Measurements from ENCODE around the gene HYAL4. TPM values are rescaled to one million over a fixed set of nuclear protein-coding genes. Genes with fewer than 3 reads are reported as not detected.
"Not testable (repeated sequence)": the region's sequence is repeated elsewhere in the genome, so short reads cannot be mapped to it uniquely, and the experiment has no call there.

Gene HYAL4
- total RNA-seq, 1 donor from 2014 or later, result 0.18 TPM

GRCh38 chr7:123888192-123888591 is 43.2 kb downstream of the HYAL4 start:
- DNase-seq (ENCODE audit: extremely low read depth, low read depth, low spot score), result no peak

- DNase-seq (ENCODE audit: extremely low read depth, low read depth, low spot score), result not testable (repeated sequence)
These were observed 49.8 kb downstream of the HYAL4 start for GRCh38 chr7:123894753-123895152.

DNA sequence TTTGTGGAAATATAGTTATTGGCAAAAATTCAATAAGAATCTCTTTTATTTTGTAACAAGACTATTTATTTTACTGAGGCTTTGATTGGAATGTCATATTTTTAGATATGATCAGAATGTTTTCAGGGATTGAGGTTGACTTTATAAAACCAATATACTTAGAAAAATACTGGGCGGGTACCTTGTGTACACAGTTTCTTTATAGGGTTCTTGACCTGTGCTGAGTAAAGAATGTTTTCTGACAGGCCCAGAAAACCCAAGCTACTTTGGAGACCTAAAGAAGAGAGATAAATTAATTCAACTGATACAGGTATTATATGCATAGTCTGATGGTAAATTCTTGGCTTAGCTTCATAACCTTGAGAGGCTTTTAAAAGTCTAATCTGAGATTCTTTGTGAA is 56.1 kb downstream of the HYAL4 start:
- DNase-seq (ENCODE audit: extremely low read depth, low read depth, low spot score), result no peak

- DNase-seq (ENCODE audit: extremely low read depth, low read depth, low spot score), result no peak
These were observed 60.7 kb downstream of the HYAL4 start for GRCh38 chr7:123905714-123906113.

DNA sequence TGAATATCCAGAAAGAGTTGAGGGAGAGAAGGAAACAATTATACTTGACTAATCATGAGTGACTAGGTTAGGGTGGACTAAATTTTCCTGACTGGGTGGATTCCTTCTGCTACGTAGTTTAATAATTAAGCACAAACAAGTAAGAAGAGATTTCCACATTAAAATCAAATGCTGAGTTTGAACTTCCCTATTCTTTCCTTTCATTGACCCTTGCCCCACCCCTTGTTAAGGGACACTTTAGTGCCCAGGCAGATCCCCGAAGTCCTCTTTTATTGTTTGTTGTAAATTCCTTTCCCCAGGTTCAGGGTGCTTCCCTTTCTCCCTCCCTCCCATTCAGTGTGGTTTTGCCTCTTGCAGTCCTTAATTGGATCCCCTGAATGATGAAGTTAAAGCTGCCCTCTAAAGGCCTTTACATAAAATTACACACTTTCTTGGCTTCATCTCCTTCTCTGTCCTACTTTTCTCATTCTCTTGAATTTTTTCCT is 71.3 kb downstream of the HYAL4 start:
- DNase-seq (ENCODE audit: extremely low read depth, low read depth, low spot score), result no peak

GRCh38 chr7:123917878-123918277 is 72.9 kb downstream of the HYAL4 start:
- no peak for DNase-seq (ENCODE audit: extremely low read depth, low read depth, low spot score)

GRCh38 chr7:123918309-123918708 is 73.3 kb downstream of the HYAL4 start:
- DNase-seq (ENCODE audit: extremely low read depth, low read depth, low spot score), result no peak

DNA sequence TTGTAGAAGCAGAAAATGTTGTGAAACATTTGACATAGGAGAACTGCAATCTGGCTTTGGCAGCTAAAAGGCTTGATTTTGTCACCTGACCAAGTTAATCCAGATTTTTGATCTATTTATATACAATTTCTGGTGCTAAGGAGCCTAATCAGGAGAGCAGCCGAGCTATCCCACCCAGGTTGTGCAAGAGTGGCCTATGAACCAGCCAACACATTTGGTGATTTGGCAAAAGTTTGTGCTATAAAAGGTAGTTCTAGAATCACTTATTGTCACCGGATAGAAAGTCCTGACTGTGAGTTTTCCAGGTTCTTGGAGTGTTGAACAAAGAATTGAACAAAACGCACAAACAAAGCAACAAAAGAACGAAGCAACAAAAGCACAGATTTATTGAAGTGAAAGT is 78.6 kb downstream of the HYAL4 start:
- DNase-seq (ENCODE audit: extremely low read depth, low read depth, low spot score), result no peak

DNA sequence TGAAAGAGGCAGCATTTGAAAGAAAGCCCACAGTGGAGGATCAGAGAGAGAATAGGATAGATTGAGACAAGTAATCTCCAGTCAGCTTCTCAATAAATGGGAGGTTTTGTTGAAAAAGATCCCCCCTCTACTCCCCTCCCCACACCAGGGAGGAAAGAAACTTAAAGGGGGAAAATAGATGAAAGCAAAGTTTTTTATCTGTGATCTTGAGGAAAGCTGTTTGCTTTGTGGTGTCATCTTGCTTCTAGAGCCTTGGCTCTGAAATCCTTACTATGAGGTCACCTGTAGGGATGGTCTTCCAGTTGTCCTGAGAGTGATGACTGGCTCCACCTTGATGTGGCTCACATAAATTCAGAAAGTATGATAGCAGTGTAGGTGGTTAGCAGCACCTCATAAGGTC is 80.0 kb downstream of the HYAL4 start, which contains the start of gene SPAM1:
Gene SPAM1, plus strand, starts transcription at position 301 of the 400 bp plus-strand sequence. CDS start 28,330 bp downstream, outside the sequence.
- no peak for DNase-seq (ENCODE audit: extremely low read depth, low read depth, low spot score)

Other genes with a start within 250 kb of the HYAL4 start
- not detected in 2 replicates for gene ASB15, start 243.3 kb upstream of the HYAL4 start, total RNA-seq
- gene LMOD2, start 189.3 kb upstream of the HYAL4 start, total RNA-seq, result not detected in 2 replicates
- gene WASL, start 96.2 kb upstream of the HYAL4 start, total RNA-seq, result 24.9 and 25.6 TPM in 2 replicates
- gene SPAM1, start 80.1 kb downstream of the HYAL4 start, total RNA-seq, result not detected in 2 replicates
- not detected in 2 replicates for gene TMEM229A, start 187.9 kb downstream of the HYAL4 start, total RNA-seq